ENCODE results near the gene G3BP2.

The G3BP2 gene

DNA sequence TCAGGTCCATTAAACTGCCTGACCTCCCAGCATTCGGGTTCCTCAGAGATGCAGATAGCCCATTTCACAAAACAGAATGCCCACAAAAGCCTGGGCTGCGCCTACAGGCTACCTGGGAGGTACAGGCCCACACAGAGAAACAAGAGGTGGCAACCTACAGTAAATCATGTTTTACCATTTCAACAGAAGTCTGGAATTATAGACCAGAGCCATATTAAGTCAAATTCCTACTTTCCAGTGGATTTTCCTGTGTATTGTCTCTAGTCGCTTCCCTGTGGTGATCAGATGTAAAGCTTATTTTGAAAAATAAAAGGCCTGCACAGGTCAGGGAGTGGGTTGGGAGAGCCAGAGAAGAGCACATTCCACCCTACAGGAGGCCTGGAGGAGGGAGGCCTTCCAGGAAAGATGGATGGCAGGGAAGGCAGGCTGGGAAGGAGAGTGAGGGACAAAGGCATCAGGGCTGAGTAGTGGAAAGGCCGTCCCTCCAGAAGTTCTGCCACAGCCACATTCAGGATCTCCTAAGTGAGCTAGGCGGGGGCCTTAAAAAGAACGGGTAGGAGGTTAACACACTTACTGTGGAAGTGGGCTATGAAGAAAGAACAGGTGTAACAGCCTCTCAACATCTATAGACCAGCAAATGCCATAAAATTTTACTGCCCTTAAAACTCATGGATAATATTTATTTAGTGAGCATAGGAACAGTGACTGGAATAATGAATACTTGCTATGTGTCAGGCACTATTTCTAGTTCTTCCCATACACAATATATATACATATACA is 32.2 kb upstream of the G3BP2 start:
- H3K9me2 ChIP-seq (replicated peaks; ENCODE audit: insufficient read depth, low read length): no peaks in the 10 kb centered on the region
- H3K9me3 ChIP-seq (replicated peaks; ENCODE audit: insufficient read depth, low read length): no peaks in the 10 kb centered on the region
- H3K4me3 ChIP-seq (ENCODE audit: low read length): no peak overlapping the region
- no peaks in the 10 kb centered on the region for H3K36me3 ChIP-seq (replicated peaks; ENCODE audit: insufficient read depth, low read length)
- DNase-seq: no peak
- TF ChIP-seq EZH2 (optimal IDR thresholded peaks at IDR 0.05; ENCODE audit: low read depth, low read length) (no peak), CTCF (IDR thresholded peaks at IDR 0.05; ENCODE audit: low read length) (no peak), EZH2phosphoT487 (IDR thresholded peaks at IDR 0.05; ENCODE audit: low read length) (no peak)
- H3K27ac ChIP-seq (ENCODE audit: low read length): no peak overlapping the region
- H3K4me2 ChIP-seq (ENCODE audit: low read depth, low read length): no peak overlapping the region
- H3F3A ChIP-seq (ENCODE audit: insufficient read depth, low read length): no peaks in the 10 kb centered on the region
- no peak overlapping the region for H3K9ac ChIP-seq (ENCODE audit: low read length)
- H4K20me1 ChIP-seq (ENCODE audit: insufficient read depth, low read length): no peaks in the 10 kb centered on the region
- H3K27me3 ChIP-seq (replicated peaks; ENCODE audit: insufficient read depth, low read length): no peaks in the 10 kb centered on the region
- H3K4me1 ChIP-seq (ENCODE audit: low read length): 0 out of 2 replicates have a peak, but pooled peaks cover 3% of the 10 kb centered on the region
- no peaks in the 10 kb centered on the region; the same call in 1 of the 2 replicates for H3K79me2 ChIP-seq (ENCODE audit: low read length)
- no peak overlapping the region for H2AFZ ChIP-seq (ENCODE audit: low read length)

- Histone ChIP-seq H3K4me1 (ENCODE audit: low read length) (no peaks in the 10 kb centered on the region), H4K20me1 (ENCODE audit: insufficient read depth, low read length) (no peaks in the 10 kb centered on the region), H3K4me2 (ENCODE audit: low read depth, low read length) (no peak overlapping the region), H3K9me3 (replicated peaks; ENCODE audit: insufficient read depth, low read length) (no peaks in the 10 kb centered on the region), H3F3A (ENCODE audit: insufficient read depth, low read length) (no peaks in the 10 kb centered on the region), H3K36me3 (replicated peaks; ENCODE audit: insufficient read depth, low read length) (no peaks in the 10 kb centered on the region), H3K27ac (ENCODE audit: low read length) (no peak overlapping the region), H3K9ac (ENCODE audit: low read length) (no peak overlapping the region), H3K27me3 (replicated peaks; ENCODE audit: insufficient read depth, low read length) (no peaks in the 10 kb centered on the region), H2AFZ (ENCODE audit: low read length) (no peak overlapping the region), H3K4me3 (ENCODE audit: low read length) (no peak overlapping the region), H3K9me2 (replicated peaks; ENCODE audit: insufficient read depth, low read length) (no peaks in the 10 kb centered on the region), H3K79me2 (ENCODE audit: low read length) (no peaks in the 10 kb centered on the region)
- DNase-seq: no peak
- TF ChIP-seq CTCF (IDR thresholded peaks at IDR 0.05; ENCODE audit: low read length): no peak
- TF ChIP-seq EZH2 (optimal IDR thresholded peaks at IDR 0.05; ENCODE audit: low read depth, low read length): no peak
- TF ChIP-seq EZH2phosphoT487 (IDR thresholded peaks at IDR 0.05; ENCODE audit: low read length): no peak
Observed at GRCh38 chr4:75702919-75703411, 29.8 kb upstream of the G3BP2 start.

DNA sequence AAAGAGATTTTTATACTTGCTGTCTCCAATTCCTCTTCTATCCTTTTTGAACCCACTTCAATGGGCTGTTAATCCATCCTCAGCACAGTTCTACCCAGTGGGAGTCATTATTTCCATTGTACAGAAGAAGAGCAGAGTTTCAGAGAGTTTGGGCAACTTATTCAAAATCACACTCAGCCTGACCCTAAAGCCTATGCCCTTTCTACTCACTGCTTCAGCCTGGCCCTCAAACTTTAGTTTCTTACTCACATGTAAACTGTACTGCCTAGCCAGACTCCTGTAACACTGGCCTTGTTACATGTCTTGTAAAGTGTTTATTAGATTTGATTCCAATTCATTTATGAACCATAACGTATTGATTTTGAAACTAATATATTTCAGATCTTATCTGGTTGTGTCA is 26.1 kb upstream of the G3BP2 start:
- H3K4me1 ChIP-seq (ENCODE audit: low read length): no peaks in the 10 kb centered on the region
- H3K4me3 ChIP-seq (ENCODE audit: low read length): no peak overlapping the region
- no peak overlapping the region for H3K9ac ChIP-seq (ENCODE audit: low read length)
- TF ChIP-seq EZH2phosphoT487 (IDR thresholded peaks at IDR 0.05; ENCODE audit: low read length) (no peak), EZH2 (optimal IDR thresholded peaks at IDR 0.05; ENCODE audit: low read depth, low read length) (no peak), CTCF (IDR thresholded peaks at IDR 0.05; ENCODE audit: low read length) (no peak)
- no peaks in the 10 kb centered on the region for H3K9me2 ChIP-seq (replicated peaks; ENCODE audit: insufficient read depth, low read length)
- no peaks in the 10 kb centered on the region for H3K9me3 ChIP-seq (replicated peaks; ENCODE audit: insufficient read depth, low read length)
- H2AFZ ChIP-seq (ENCODE audit: low read length): no peak overlapping the region
- no peaks in the 10 kb centered on the region for H4K20me1 ChIP-seq (ENCODE audit: insufficient read depth, low read length)
- no peaks in the 10 kb centered on the region for H3F3A ChIP-seq (ENCODE audit: insufficient read depth, low read length)
- H3K36me3 ChIP-seq (replicated peaks; ENCODE audit: insufficient read depth, low read length): no peaks in the 10 kb centered on the region
- no peak for DNase-seq
- H3K27me3 ChIP-seq (replicated peaks; ENCODE audit: insufficient read depth, low read length): no peaks in the 10 kb centered on the region
- H3K4me2 ChIP-seq (ENCODE audit: low read depth, low read length): no peak overlapping the region
- no peaks in the 10 kb centered on the region for H3K79me2 ChIP-seq (ENCODE audit: low read length)
- no peak overlapping the region for H3K27ac ChIP-seq (ENCODE audit: low read length)
